ENCODE results near the gene CLTC.
A peak's percentile ranks its signal among the peaks of the same experiment; 100 is the strongest.
"Not testable (repeated sequence)": the region's sequence is repeated elsewhere in the genome, so short reads cannot be mapped to it uniquely, and the experiment has no call there.

CLTC gene

GRCh38 chr17:59619298-59620063 is at the start of gene CLTC:
Gene CLTC, plus strand, starts transcription at chr17:59619895. Its CDS starts 237 bp downstream, at chr17:59620132.
- peak; percentile 96 for DNase-seq (ENCODE audit: low read depth)
- TF ChIP-seq MYC (IDR thresholded peaks at IDR 0.05; ENCODE audit: low read depth, low read length) (peak; percentile 90), POLR2A (IDR thresholded peaks at IDR 0.05; ENCODE audit: extremely low read depth, insufficient read length) (peak; percentile 48)
- TF ChIP-seq, protein P1, sequence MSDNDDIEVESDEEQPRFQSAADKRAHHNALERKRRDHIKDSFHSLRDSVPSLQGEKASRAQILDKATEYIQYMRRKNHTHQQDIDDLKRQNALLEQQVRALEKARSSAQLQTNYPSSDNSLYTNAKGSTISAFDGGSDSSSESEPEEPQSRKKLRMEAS (IDR thresholded peaks at IDR 0.05; ENCODE audit: low read depth, low read length), result peak; percentile 90
- TF ChIP-seq, protein P2, sequence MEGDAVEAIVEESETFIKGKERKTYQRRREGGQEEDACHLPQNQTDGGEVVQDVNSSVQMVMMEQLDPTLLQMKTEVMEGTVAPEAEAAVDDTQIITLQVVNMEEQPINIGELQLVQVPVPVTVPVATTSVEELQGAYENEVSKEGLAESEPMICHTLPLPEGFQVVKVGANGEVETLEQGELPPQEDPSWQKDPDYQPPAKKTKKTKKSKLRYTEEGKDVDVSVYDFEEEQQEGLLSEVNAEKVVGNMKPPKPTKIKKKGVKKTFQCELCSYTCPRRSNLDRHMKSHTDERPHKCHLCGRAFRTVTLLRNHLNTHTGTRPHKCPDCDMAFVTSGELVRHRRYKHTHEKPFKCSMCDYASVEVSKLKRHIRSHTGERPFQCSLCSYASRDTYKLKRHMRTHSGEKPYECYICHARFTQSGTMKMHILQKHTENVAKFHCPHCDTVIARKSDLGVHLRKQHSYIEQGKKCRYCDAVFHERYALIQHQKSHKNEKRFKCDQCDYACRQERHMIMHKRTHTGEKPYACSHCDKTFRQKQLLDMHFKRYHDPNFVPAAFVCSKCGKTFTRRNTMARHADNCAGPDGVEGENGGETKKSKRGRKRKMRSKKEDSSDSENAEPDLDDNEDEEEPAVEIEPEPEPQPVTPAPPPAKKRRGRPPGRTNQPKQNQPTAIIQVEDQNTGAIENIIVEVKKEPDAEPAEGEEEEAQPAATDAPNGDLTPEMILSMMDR (IDR thresholded peaks at IDR 0.05; ENCODE audit: low read depth, low read length), result no peak
- peak within 1 kb of the TSS; percentile 98 for H3K4me3 ChIP-seq (ENCODE audit: low read depth, low read length)

DNA sequence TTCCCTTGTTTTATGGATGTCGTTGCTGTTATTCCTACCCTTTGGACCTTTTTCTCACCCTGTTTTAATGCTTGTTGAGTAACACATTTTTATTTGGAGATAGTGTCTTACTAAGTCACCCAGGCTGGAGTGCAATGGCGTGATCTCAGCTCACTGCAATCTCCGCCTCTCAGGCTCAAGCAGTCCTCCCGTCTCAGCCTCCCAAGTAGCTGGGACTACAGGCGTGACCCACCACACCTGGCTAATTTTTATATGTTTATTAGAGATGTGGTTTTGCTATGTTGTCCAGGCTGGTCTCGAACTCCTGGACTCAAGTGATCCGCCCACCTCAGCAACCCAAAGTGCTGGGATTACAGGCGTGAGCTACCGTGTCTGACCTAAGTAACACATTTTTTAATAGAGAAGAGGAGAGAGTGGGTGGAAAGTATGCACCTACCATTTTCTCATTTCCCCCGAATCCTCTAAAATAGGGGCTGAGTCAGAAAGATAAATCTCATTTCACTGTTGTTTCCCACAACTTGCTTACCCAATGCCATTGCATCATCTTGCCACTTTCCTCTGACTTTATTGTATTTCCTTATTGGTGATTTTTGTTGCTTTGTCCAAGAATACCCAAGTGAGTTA is 47.3 kb upstream of the CLTC start:
- no peak overlapping the region for H3K4me3 ChIP-seq (ENCODE audit: low read depth, low read length)
- TF ChIP-seq, protein P2 (IDR thresholded peaks at IDR 0.05; ENCODE audit: low read depth, low read length), result no peak
- TF ChIP-seq, protein P1 (IDR thresholded peaks at IDR 0.05; ENCODE audit: low read depth, low read length), result no peak
- TF ChIP-seq MYC (IDR thresholded peaks at IDR 0.05; ENCODE audit: low read depth, low read length), result no peak
- peak; percentile 54 for DNase-seq (ENCODE audit: low read depth)

DNA sequence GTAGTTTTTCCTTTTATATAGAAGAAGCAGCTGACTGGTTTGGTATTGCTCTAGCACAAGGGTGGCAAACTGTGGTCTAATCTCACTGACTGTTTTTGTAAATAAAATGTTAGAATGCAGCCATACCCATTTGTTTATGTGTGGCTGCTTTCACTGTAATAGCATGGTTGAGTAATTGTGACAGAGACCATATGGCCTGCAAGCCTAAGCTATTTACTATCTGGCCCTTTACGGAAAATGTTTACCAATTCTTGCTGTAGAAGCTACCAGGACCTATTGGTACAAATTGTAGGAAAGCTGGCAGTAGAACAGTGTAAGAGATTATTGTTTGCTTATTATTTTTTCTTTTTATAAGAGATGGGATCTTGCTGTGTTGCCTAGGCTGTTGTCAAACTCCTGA is 35.5 kb upstream of the CLTC start:
- H3K4me3 ChIP-seq (ENCODE audit: low read depth, low read length); DNase-seq (ENCODE audit: low read depth): not testable (repeated sequence)

DNA sequence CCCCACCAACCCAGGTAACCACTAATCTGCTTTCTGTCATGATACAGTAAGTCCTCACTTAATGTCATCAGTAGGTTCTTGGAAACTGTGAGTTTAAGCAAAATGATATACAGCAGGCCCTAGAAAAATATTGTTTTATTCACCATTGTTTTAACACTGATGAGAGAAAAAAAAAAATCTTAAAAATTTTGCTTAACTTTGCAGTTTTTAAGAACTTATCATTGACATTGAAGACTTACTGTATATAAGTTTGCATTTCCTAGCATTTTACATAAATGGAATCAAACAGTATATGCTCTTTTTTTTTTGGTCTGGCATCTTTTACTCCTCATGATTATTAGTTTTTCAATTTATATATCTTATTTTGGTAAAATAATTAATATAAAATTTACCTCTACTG is 19.5 kb upstream of the CLTC start:
- no peak overlapping the region for H3K4me3 ChIP-seq (ENCODE audit: low read depth, low read length)

DNA sequence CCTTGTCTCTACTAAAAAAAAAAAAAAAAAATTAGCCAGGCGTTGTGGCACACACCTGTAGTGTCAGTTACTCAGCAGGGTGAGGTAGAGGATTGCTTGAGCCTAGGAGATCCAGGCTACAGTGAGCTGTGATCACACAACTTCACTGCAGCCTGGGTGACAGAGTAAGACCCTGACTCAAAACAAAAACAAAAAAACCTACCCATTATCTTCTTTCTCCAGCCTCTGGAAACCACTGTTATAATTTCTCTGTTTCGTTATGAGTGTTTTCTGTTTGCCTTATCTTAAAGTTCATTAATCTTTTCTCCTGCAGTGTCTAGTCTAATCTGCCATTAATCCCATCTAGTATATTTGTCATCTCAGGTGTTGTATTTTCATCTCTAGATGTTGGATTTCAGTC is 18.6 kb upstream of the CLTC start:
- TF ChIP-seq, protein P2 (IDR thresholded peaks at IDR 0.05; ENCODE audit: low read depth, low read length), result no peak
- no peak for TF ChIP-seq POLR2A (IDR thresholded peaks at IDR 0.05; ENCODE audit: extremely low read depth, insufficient read length)
- TF ChIP-seq, protein P1 (IDR thresholded peaks at IDR 0.05; ENCODE audit: low read depth, low read length), result no peak
- no peak for TF ChIP-seq MYC (IDR thresholded peaks at IDR 0.05; ENCODE audit: low read depth, low read length)
- no peak overlapping the region for H3K4me3 ChIP-seq (ENCODE audit: low read depth, low read length)
- no peak for DNase-seq (ENCODE audit: low read depth)

More for the DNA sequence above, 19.5 kb upstream of the CLTC start:
- TF ChIP-seq, protein P1 (IDR thresholded peaks at IDR 0.05; ENCODE audit: low read depth, low read length), result no peak
- TF ChIP-seq MYC (IDR thresholded peaks at IDR 0.05; ENCODE audit: low read depth, low read length) (no peak), POLR2A (IDR thresholded peaks at IDR 0.05; ENCODE audit: extremely low read depth, insufficient read length) (no peak)
- TF ChIP-seq, protein P2 (IDR thresholded peaks at IDR 0.05; ENCODE audit: low read depth, low read length), result no peak
- no peak for DNase-seq (ENCODE audit: low read depth)

DNA sequence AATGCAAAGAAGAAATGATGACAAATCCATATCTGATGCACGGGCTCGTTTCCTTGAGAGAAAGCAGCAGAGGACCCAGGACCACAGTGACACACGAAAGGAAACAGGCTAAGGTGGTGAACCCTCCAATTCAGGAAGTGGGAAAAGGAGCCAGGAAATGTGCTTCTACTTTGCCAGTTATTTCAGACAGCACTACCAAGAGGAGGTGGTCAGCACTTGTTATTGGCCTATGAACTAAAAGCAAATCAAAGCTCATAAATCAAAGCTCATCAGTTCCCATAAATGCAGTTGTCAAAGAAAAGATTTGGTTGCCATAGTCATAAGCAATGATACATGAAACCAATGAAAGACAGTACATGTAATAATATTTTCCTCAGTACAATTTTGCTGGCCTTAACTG is 12.6 kb upstream of the CLTC start:
- H3K4me3 ChIP-seq (ENCODE audit: low read depth, low read length), result no peak overlapping the region
- TF ChIP-seq MYC (IDR thresholded peaks at IDR 0.05; ENCODE audit: low read depth, low read length) (no peak), POLR2A (IDR thresholded peaks at IDR 0.05; ENCODE audit: extremely low read depth, insufficient read length) (no peak)
- TF ChIP-seq, protein P1 (IDR thresholded peaks at IDR 0.05; ENCODE audit: low read depth, low read length), result no peak
- TF ChIP-seq, protein P2 (IDR thresholded peaks at IDR 0.05; ENCODE audit: low read depth, low read length), result no peak
- DNase-seq (ENCODE audit: low read depth), result no peak

Measured in NB4 (cell line).